Measurements from ENCODE around the gene GPHN.

GPHN gene

GRCh38 chr14:66601932-66602578 lies 94.1 kb downstream of the GPHN start:
- DNase-seq (ENCODE audit: low read depth), result no peak

GRCh38 chr14:66603945-66604344 lies 96.0 kb downstream of the GPHN start:
- no peak for DNase-seq (ENCODE audit: low read depth)

GRCh38 chr14:66606826-66607225 lies 98.9 kb downstream of the GPHN start:
- DNase-seq (ENCODE audit: low read depth), result no peak

- peak; percentile 39 for DNase-seq (ENCODE audit: low read depth)
Observed at GRCh38 chr14:66610154-66610563, 102.2 kb downstream of the GPHN start.

- no peak for DNase-seq (ENCODE audit: low read depth)
Observed at GRCh38 chr14:66613344-66613743, 105.4 kb downstream of the GPHN start.

GRCh38 chr14:66619952-66620351 lies 112.0 kb downstream of the GPHN start:
- DNase-seq (ENCODE audit: low read depth), result no peak

GRCh38 chr14:66623838-66624237 lies 115.9 kb downstream of the GPHN start:
- DNase-seq (ENCODE audit: low read depth), result no peak

- peak; percentile 74 for DNase-seq (ENCODE audit: low read depth)
Observed at GRCh38 chr14:66624336-66624937, 116.5 kb downstream of the GPHN start.

GRCh38 chr14:66628636-66629035 lies 120.7 kb downstream of the GPHN start:
- peak; percentile 38 for DNase-seq (ENCODE audit: low read depth)

GRCh38 chr14:66629499-66629898 lies 121.6 kb downstream of the GPHN start:
- DNase-seq (ENCODE audit: low read depth), result no peak

GRCh38 chr14:66634876-66635275 lies 126.9 kb downstream of the GPHN start:
- DNase-seq (ENCODE audit: low read depth), result peak; percentile 25

GRCh38 chr14:66635435-66635834 lies 127.5 kb downstream of the GPHN start:
- no peak for DNase-seq (ENCODE audit: low read depth)

- DNase-seq (ENCODE audit: low read depth), result no peak
Observed at GRCh38 chr14:66636240-66636639, 128.3 kb downstream of the GPHN start.

- DNase-seq (ENCODE audit: low read depth), result peak; percentile 76
Observed at GRCh38 chr14:66638689-66639088, 130.7 kb downstream of the GPHN start.

- no peak for DNase-seq (ENCODE audit: low read depth)
Observed at GRCh38 chr14:66641861-66642635, 134.1 kb downstream of the GPHN start.

- DNase-seq (ENCODE audit: low read depth), result peak; percentile 13
Observed at GRCh38 chr14:66643344-66643743, 135.4 kb downstream of the GPHN start.

- DNase-seq (ENCODE audit: low read depth), result peak; percentile 8
Observed at GRCh38 chr14:66645716-66646115, 137.8 kb downstream of the GPHN start.

- DNase-seq (ENCODE audit: low read depth), result no peak
Observed at GRCh38 chr14:66649498-66649897, 141.6 kb downstream of the GPHN start.

GRCh38 chr14:66650491-66650911 lies 142.6 kb downstream of the GPHN start:
- DNase-seq (ENCODE audit: low read depth), result no peak

- no peak for DNase-seq (ENCODE audit: low read depth)
Observed at GRCh38 chr14:66651536-66652220, 143.7 kb downstream of the GPHN start.

GRCh38 chr14:66652525-66653106 lies 144.7 kb downstream of the GPHN start:
- no peak for DNase-seq (ENCODE audit: low read depth)

GRCh38 chr14:66657780-66658179 lies 149.8 kb downstream of the GPHN start:
- DNase-seq (ENCODE audit: low read depth), result no peak
